Mesenchymal stem cell (in vitro differentiated cells and primary cell): Measurements from ENCODE around the gene RTKN.

Experiments
- DNase-seq: peaks from one replicate; pipeline ENCODE4 v3.0.0-alpha.2; 2013
- H2AFZ ChIP-seq: one replicate; pipeline ENCODE4 v1.6.1; 2013; ENCODE audit warnings: low read depth, mild to moderate bottlenecking, control low read depth, inconsistent platforms, low read length, moderate library complexity
- H2AK5ac ChIP-seq: 2 replicates; pipeline ENCODE4 v1.6.1; 2013; ENCODE audit warnings: low read length, moderate library complexity, mild to moderate bottlenecking, inconsistent platforms; ENCODE audit not compliant: severe bottlenecking
- H2BK120ac ChIP-seq: one replicate; pipeline ENCODE4 v1.6.1; 2013; ENCODE audit warnings: low read depth, mild to moderate bottlenecking, inconsistent platforms, low read length, moderate library complexity
- H2BK12ac ChIP-seq, 2 experiments: one replicate each; pipeline ENCODE4 v1.6.1; 2013; ENCODE audit warnings: inconsistent platforms in 2 of 2, low read length in 2 of 2, mild to moderate bottlenecking in 2 of 2, moderate library complexity in 2 of 2, control low read depth in 1 of 2
- H2BK15ac ChIP-seq: one replicate; pipeline ENCODE4 v1.6.1; 2013; ENCODE audit warnings: mild to moderate bottlenecking, low read depth, inconsistent platforms; ENCODE audit not compliant: poor library complexity, severe bottlenecking
- H2BK5ac ChIP-seq: 2 replicates; pipeline ENCODE4 v1.6.1; 2013; ENCODE audit warnings: low read depth, mild to moderate bottlenecking, low read length, control low read depth, inconsistent platforms; ENCODE audit not compliant: poor library complexity, severe bottlenecking
- H3K14ac ChIP-seq, 2 experiments: one replicate each; pipeline ENCODE4 v1.6.1; 2013; ENCODE audit warnings: inconsistent platforms in 2 of 2, low read length in 2 of 2, control low read depth in 1 of 2, mild to moderate bottlenecking in 1 of 2, moderate library complexity in 1 of 2
- H3K18ac ChIP-seq, 2 experiments: one replicate each; pipeline ENCODE4 v1.6.1; 2013; ENCODE audit warnings: inconsistent platforms in 2 of 2, low read length in 2 of 2, control low read depth in 1 of 2, low read depth in 1 of 2, mild to moderate bottlenecking in 1 of 2
- H3K23ac ChIP-seq, 2 experiments: one replicate each; pipeline ENCODE4 v1.6.1; 2013; ENCODE audit warnings: inconsistent platforms in 2 of 2, low read length in 2 of 2, mild to moderate bottlenecking in 2 of 2, moderate library complexity in 2 of 2, control low read depth in 1 of 2
- H3K27ac ChIP-seq: 2 replicates; pipeline ENCODE4 v1.5.1; 2013; ENCODE audit warnings: mild to moderate bottlenecking, moderate library complexity, low read length, control low read depth, inconsistent platforms; ENCODE audit not compliant: poor library complexity, severe bottlenecking
- H3K27me3 ChIP-seq, 2 experiments: 2 replicates each; pipeline versions ENCODE4 v1.6.1 to v1.7.0; 2013; ENCODE audit warnings: low read length in 2 of 2, mild to moderate bottlenecking in 2 of 2, moderate library complexity in 2 of 2, control low read depth in 1 of 2, inconsistent platforms in 1 of 2; ENCODE audit not compliant: control insufficient read depth in 1 of 2, insufficient read depth in 1 of 2
- H3K36me3 ChIP-seq, 2 experiments: 2 replicates each; pipeline versions ENCODE4 v1.6.1 to v1.7.0; 2013; ENCODE audit warnings: low read length in 2 of 2, control low read depth in 1 of 2, inconsistent platforms in 1 of 2, low read depth in 1 of 2, mild to moderate bottlenecking in 1 of 2; ENCODE audit not compliant: insufficient read depth in 2 of 2, control insufficient read depth in 1 of 2
- H3K4ac ChIP-seq, 2 experiments: one replicate each; pipeline ENCODE4 v1.6.1; 2013; ENCODE audit warnings: inconsistent platforms in 2 of 2, low read length in 2 of 2, mild to moderate bottlenecking in 2 of 2, moderate library complexity in 2 of 2, control low read depth in 1 of 2, low read depth in 1 of 2
- H3K4me1 ChIP-seq: 2 replicates; pipeline ENCODE4 v1.6.1; 2013; ENCODE audit warnings: low read depth, low read length, control low read depth; ENCODE audit not compliant: control insufficient read depth, insufficient read depth
- H3K4me2 ChIP-seq: 2 replicates; pipeline ENCODE4 v1.6.1; 2013; ENCODE audit warnings: low read length, mild to moderate bottlenecking, inconsistent platforms; ENCODE audit not compliant: poor library complexity, severe bottlenecking
- H3K4me3 ChIP-seq, 2 experiments: 2 replicates each; pipeline versions ENCODE4 v1.5.1 to v1.7.0; 2013; ENCODE audit warnings: low read length in 2 of 2, mild to moderate bottlenecking in 2 of 2, control low read depth in 1 of 2, low read depth in 1 of 2; ENCODE audit not compliant: insufficient read depth in 1 of 2
- H3K79me1 ChIP-seq: replicated peaks from 2 replicates; pipeline ENCODE4 v1.6.1; 2013; ENCODE audit warnings: mild to moderate bottlenecking, control low read depth, low read length, inconsistent platforms; ENCODE audit not compliant: poor library complexity, severe bottlenecking
- H3K9ac ChIP-seq: 2 replicates; pipeline ENCODE4 v1.7.0; 2013; ENCODE audit warnings: mild to moderate bottlenecking, low read length, moderate library complexity
- H3K9me3 ChIP-seq: 2 replicates; pipeline ENCODE4 v1.7.0; 2013; ENCODE audit warnings: mild to moderate bottlenecking, low read length; ENCODE audit not compliant: control insufficient read depth
- H4K8ac ChIP-seq: one replicate; pipeline ENCODE4 v1.6.1; 2013; ENCODE audit warnings: inconsistent platforms, mild to moderate bottlenecking, low read length, moderate library complexity
- H4K91ac ChIP-seq: one replicate; pipeline ENCODE4 v1.6.1; 2013; ENCODE audit warnings: mild to moderate bottlenecking, low read length, inconsistent platforms
- WGBS: methylation state at CpG from one replicate; pipeline ENCODE4 v1.1.7; 2013; ENCODE audit warnings: mixed read lengths; 5-methylcytosine and 5-hydroxymethylcytosine counted together

The RTKN gene

DNA sequence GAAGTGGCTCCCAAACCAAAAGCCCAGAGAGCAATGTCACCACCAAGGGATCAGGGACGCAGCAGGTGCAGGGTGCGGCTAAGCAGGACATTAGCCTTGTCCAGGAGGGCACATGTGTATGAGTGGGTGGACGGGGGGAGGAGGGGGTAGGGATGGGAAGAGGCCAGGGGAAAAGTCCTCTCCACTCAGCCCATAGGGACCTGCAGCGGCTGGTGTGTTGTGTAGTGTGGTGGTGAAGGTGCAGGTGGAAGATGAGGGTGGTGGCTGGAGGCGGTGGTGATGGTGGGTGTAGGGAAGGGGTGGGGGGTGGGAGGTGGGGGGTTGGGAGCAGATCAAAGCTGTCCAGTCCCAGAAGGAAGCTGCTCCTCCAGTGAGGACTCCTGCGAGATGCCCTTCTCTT lies 24.0 kb downstream of the RTKN start:
- Histone ChIP-seq H3K9ac (no peak overlapping the region), H3K4ac (no peak overlapping the region), H3K14ac (no peak overlapping the region), H2BK15ac (no peak overlapping the region), H3K23ac (no peak overlapping the region), H2BK120ac (no peak overlapping the region), H3K9me3 (no peaks in the 10 kb centered on the region), H3K18ac (no peak overlapping the region), H3K4me1 (peaks cover 8% of the 10 kb centered on the region), H2BK5ac (no peak overlapping the region), H3K4me2 (no peak overlapping the region), H2AK5ac (no peak overlapping the region), H4K91ac (no peak overlapping the region), H2BK12ac (no peak overlapping the region), H3K36me3 (peaks cover 0 to 4% of the 10 kb centered on the region in 2 experiments), H3K27me3 (no peaks in the 10 kb centered on the region), H3K79me1 (no peaks in the 10 kb centered on the region), H3K4me3 (no peak overlapping the region), H4K8ac (no peak overlapping the region), H3K27ac (no peak overlapping the region), H2AFZ (no peak overlapping the region)
- no peak for DNase-seq
- 82% methylated on average over 5 of the region's 6 CpGs for WGBS

DNA sequence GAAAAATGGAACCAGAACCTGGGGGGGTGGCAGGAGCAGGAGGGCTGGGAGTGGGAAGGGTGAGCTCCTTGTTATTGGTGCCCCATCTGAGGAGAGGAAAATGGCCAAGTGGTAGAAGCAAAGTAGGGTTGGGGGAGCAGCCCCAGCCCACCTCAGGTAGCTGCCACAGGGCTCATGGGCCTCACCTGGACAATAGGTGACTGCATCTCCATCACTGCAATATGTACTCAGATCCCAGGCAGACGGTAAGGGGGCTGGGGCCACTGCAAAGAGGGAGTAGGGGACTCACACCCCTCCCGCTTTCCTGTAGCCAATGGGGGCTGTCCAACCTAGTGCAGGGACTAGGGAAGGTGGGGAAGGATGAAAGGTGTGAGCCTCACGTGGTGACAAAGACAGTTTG lies 24.5 kb downstream of the RTKN start:
- H2BK15ac ChIP-seq: no peak overlapping the region
- H3K14ac ChIP-seq: no peak overlapping the region
- H3K4ac ChIP-seq: no peak overlapping the region
- no peak overlapping the region for H2BK5ac ChIP-seq
- peaks cover 7% of the 10 kb centered on the region for H3K4me1 ChIP-seq
- no peak overlapping the region for H3K18ac ChIP-seq
- H2BK120ac ChIP-seq: no peak overlapping the region
- 66% methylated on average over 3 of the region's 3 CpGs for WGBS
- H3K79me1 ChIP-seq: no peaks in the 10 kb centered on the region
- no peaks in the 10 kb centered on the region for H3K27me3 ChIP-seq
- no peak overlapping the region for H3K4me3 ChIP-seq
- no peak for DNase-seq
- no peak overlapping the region for H3K4me2 ChIP-seq
- no peak overlapping the region for H4K91ac ChIP-seq
- H3K27ac ChIP-seq: no peak overlapping the region
- H2AFZ ChIP-seq: no peak overlapping the region
- no peaks in the 10 kb centered on the region for H3K9me3 ChIP-seq
- peaks cover 0 to 4% of the 10 kb centered on the region in 2 experiments for H3K36me3 ChIP-seq
- H2BK12ac ChIP-seq: no peak overlapping the region
- no peak overlapping the region for H3K9ac ChIP-seq
- H3K23ac ChIP-seq: no peak overlapping the region
- no peak overlapping the region for H2AK5ac ChIP-seq
- H4K8ac ChIP-seq: no peak overlapping the region

DNA sequence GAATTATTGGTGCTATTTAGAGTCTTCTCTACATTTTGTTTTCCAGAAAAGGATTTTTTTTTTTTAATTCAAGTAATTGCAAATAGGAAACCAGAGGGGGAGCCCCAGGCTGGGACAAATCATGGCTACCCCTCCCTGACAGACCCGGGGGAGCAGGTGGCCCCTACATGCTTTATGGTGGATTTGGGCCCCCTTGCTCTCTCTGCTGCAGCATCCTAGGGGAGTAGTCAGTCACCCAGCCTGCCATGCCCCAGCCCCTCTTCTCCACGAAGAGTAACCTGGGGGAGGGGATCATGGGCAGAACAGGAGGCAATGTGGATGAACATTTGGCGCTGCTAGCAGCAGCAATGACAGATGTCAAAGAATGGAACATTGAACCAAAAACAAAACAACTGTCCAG lies 25.0 kb downstream of the RTKN start:
- H3K23ac ChIP-seq: no peak overlapping the region
- H3K36me3 ChIP-seq: peaks cover 0 to 4% of the 10 kb centered on the region in 2 experiments
- no peak overlapping the region for H3K4ac ChIP-seq
- WGBS: 78% methylated on average over 3 of the region's 3 CpGs
- H3K14ac ChIP-seq: no peak overlapping the region
- no peaks in the 10 kb centered on the region for H3K27me3 ChIP-seq
- H3K9me3 ChIP-seq: no peaks in the 10 kb centered on the region
- H4K8ac ChIP-seq: no peak overlapping the region
- H3K4me1 ChIP-seq: peaks cover 4% of the 10 kb centered on the region
- no peak for DNase-seq
- no peak overlapping the region for H3K9ac ChIP-seq
- no peak overlapping the region for H3K27ac ChIP-seq
- H2BK5ac ChIP-seq: no peak overlapping the region
- H2AFZ ChIP-seq: no peak overlapping the region
- no peak overlapping the region for H3K4me3 ChIP-seq
- no peak overlapping the region for H2BK120ac ChIP-seq
- no peak overlapping the region for H2AK5ac ChIP-seq
- no peaks in the 10 kb centered on the region for H3K79me1 ChIP-seq
- H2BK12ac ChIP-seq: no peak overlapping the region
- H2BK15ac ChIP-seq: no peak overlapping the region
- H3K4me2 ChIP-seq: no peak overlapping the region
- no peak overlapping the region for H4K91ac ChIP-seq
- no peak overlapping the region for H3K18ac ChIP-seq

DNA sequence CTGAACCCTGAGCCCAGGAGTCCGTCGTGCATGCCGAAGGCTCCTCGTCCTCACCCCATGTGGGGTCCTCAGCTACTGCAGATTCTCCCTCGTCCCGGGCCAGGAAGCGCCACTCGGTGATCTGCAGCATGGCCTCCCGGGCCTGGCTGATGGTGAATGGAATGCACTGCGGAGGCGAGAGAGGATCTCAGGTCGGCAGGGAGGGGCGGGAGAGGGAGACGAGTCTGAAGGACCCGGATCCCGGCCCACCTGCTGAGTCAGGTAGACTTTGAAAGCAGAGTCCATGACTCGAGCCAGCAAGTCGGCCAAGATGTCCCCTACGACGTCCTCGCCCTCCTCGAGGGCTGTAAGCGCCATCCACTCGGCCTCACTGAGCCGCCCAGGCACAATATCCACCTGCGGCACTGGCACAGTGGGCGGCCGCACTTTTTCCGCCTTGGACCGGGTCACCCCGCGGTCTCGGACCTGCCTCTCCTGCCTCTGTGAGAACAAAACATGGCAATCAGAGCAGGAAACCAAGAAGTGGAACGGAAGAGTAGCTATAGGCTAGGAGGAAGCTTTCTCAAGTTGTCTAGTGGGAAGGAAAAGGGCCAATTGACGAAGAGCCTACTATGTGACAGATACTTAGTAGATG lies 25.9 kb downstream of the RTKN start:
- H4K91ac ChIP-seq: no peak overlapping the region
- no peak overlapping the region for H3K23ac ChIP-seq
- H3K9ac ChIP-seq: peak overlapping the region; percentile 90
- H3K27ac ChIP-seq: no peak overlapping the region
- no peak overlapping the region for H4K8ac ChIP-seq
- H3K4me2 ChIP-seq: no peak overlapping the region
- no peak overlapping the region for H2BK120ac ChIP-seq
- H2BK15ac ChIP-seq: no peak overlapping the region
- H3K9me3 ChIP-seq: no peaks in the 10 kb centered on the region
- peaks cover 4% of the 10 kb centered on the region for H3K4me1 ChIP-seq
- no peak overlapping the region for H2BK5ac ChIP-seq
- H3K18ac ChIP-seq: no peak overlapping the region
- peak overlapping the region in 1 of 2 experiments; percentile 83 for H3K4me3 ChIP-seq
- 89% methylated on average over 34 of the region's 35 CpGs for WGBS
- H3K14ac ChIP-seq: no peak overlapping the region
- no peaks in the 10 kb centered on the region for H3K27me3 ChIP-seq
- DNase-seq: no peak
- peaks cover 0 to 4% of the 10 kb centered on the region in 2 experiments for H3K36me3 ChIP-seq
- no peaks in the 10 kb centered on the region for H3K79me1 ChIP-seq
- no peak overlapping the region for H3K4ac ChIP-seq
- H2BK12ac ChIP-seq: no peak overlapping the region
- H2AK5ac ChIP-seq: no peak overlapping the region
- H2AFZ ChIP-seq: no peak overlapping the region
